Placental pericyte (primary cell): ENCODE results near the gene GATA2. TPM values are rescaled to one million over a fixed set of nuclear protein-coding genes. Genes with fewer than 3 reads are reported as not detected.

Experiments used
- total RNA-seq: library from RNA; depleted of rRNA; stranded (reverse); fragments of >200 nt; gene quantifications from 2 replicates; pipeline ENCODE4 v1.2.3, GENCODE V29; 2012

The GATA2 gene
- 2.0 and 18.9 TPM in 2 replicates for total RNA-seq

DNA sequence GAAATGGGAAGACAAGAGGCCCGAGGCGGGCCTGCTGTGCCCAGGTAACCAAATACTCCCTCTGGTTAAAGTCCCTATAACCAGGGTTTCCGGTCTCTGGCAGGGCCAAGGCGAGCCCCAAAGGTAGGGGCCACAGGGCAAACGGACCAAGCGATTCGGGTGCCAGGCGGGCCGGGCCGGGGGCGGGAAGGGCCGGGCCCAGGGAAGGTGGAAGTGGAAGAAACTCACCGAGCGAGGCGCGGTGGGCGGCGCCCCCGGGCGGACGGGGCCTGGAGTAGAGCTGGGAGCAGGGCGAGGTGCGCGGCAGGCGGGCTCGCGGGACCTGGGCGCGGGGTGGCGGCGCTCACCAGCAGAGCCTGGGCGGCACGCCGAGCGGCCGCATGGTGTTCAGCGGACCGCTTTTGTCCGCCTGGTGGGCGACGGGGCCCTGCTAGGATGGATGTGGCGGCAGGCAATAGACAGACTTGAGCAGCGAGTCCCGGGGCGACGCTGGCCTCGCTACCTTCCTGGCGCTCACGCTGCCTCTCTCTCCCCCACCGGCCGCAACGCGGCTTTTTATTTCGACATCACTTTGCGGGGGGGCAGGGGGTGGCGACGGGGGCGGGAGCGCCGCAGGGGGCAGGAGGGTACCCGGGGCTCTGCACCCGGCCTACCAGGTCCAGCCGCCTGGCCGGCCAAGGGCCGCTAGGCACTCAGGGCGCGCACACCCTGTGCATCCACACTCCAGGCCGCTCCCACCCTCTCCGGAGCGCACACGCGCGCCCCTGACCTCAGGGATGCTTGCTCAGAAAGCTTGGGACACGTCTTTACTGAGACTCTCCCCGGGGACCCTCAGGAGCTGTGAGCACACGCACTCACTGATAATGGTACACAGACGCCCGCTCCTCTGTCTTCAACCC, at the start of gene GATA2:
GATA2 (minus strand) TSS at position 531 of the 899 bp plus-strand sequence. CDS start 6,170 bp downstream, outside the sequence.

DNA sequence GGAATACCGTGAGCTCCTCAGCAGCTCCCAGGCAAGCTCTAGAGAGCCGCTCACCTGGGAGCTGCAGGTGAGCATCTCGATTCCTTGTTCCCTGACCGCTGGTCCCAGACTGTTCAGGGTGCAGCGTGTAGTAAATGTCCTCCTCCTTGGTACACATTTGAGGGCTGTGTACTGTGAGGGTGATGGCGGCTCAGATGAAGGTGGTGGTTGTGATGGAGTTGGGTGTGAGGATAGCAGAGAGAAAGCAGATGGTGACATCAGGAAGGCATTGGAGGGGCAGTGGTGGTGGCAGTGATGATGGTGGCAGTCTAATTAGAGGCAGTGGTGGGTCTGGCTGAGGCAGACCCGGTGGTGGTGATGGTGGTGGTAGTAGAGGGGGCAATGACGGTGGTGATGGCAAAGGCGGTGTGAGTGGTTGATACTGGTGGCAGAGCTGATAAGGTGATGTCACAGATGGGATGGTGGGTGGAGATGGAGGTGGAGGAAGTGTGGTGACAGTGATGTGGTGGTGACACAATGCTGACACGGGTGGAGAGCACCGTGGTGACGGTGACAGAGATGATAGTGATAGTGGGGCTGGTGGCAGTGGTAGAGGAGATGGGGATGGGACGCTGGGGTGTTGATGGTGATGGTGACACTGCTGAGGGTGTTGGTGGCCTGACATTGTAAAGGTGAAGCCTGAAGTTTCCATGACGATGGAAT, 26.0 kb downstream of the GATA2 start, which contains the start of gene DNAJB8:
DNAJB8 (minus strand) TSS at position 51 of the 702 bp plus-strand sequence. CDS start 3,645 bp downstream, outside the sequence.

Other genes with a start within 250 kb of the GATA2 start
- gene DNAJB8, start 26.3 kb downstream of the GATA2 start, total RNA-seq = not detected in 2 replicates
- gene RPN1, start 157.6 kb upstream of the GATA2 start, total RNA-seq = 640 and 841 TPM in 2 replicates
- gene RAB7A, start 233.0 kb upstream of the GATA2 start, total RNA-seq = 71.9 and 120 TPM in 2 replicates